Midbrain (tissue), 1 donor: ENCODE data around the gene PNMA1.

Source experiments
- DNase-seq: peaks from one replicate; lab custom pipeline; 2025; lab: John Stamatoyannopoulos, UW

The PNMA1 gene

GRCh38 chr14:73713803-73714655, at the start of gene PNMA1:
TSS of gene PNMA1 (minus strand) at chr14:73714384. CDS start at chr14:73713639, 745 bp downstream.
- peak; percentile 88 for DNase-seq

GRCh38 chr14:73763396-73763795, 49.2 kb upstream of the PNMA1 start:
- DNase-seq: no peak

GRCh38 chr14:73762375-73762822, 48.2 kb upstream of the PNMA1 start:
- DNase-seq: no peak

GRCh38 chr14:73761618-73762355, 47.6 kb upstream of the PNMA1 start:
- DNase-seq: no peak

GRCh38 chr14:73760598-73761586, 46.7 kb upstream of the PNMA1 start:
- DNase-seq: no peak

- peak; percentile 87 for DNase-seq
Measured at GRCh38 chr14:73759714-73760597, 45.8 kb upstream of the PNMA1 start.

GRCh38 chr14:73759183-73759713, 45.1 kb upstream of the PNMA1 start:
- peak; percentile 51 for DNase-seq

GRCh38 chr14:73758392-73759182, 44.4 kb upstream of the PNMA1 start:
- DNase-seq: peak; percentile 41

- DNase-seq: no peak
Measured at GRCh38 chr14:73757876-73758391, 43.8 kb upstream of the PNMA1 start.

- no peak for DNase-seq
Measured at GRCh38 chr14:73757381-73757780, 43.2 kb upstream of the PNMA1 start.

GRCh38 chr14:73755434-73756014, 41.3 kb upstream of the PNMA1 start:
- DNase-seq: peak; percentile 60

- peak; percentile 41 for DNase-seq
Measured at GRCh38 chr14:73754911-73755360, 40.8 kb upstream of the PNMA1 start.

- DNase-seq: peak; percentile 70
Measured at GRCh38 chr14:73753887-73754795, 40.0 kb upstream of the PNMA1 start.

- peak; percentile 49 for DNase-seq
Measured at GRCh38 chr14:73753124-73753886, 39.1 kb upstream of the PNMA1 start.

GRCh38 chr14:73752297-73752992, 38.3 kb upstream of the PNMA1 start:
- peak; percentile 41 for DNase-seq

GRCh38 chr14:73751157-73751691, 37.0 kb upstream of the PNMA1 start:
- DNase-seq: no peak
